WTC11 (cell line): ENCODE results near the gene TMEM120B. TPM values are rescaled to one million over a fixed set of nuclear protein-coding genes. Genes with fewer than 3 reads are reported as not detected.

Experiments
- ATAC-seq: fragments of 200-7000 bp; cut with Tn5 transposase; 2 replicates; pipeline ENCODE4 v1.10.0; 2021; ENCODE audit warnings: mild to moderate bottlenecking, moderate library complexity
- CTCF ChIA-PET: fragments of 300-600 bp; sonication (Branson Sonifier 250); formaldehyde crosslinking; loops from one replicate; lab custom pipeline; 2021; ENCODE audit warnings: antibody characterized with exemption; lab: Charles Lee
- POLR2A ChIA-PET: fragments of 350-600 bp; sonication (Branson Sonifier 250); formaldehyde crosslinking; loops from one replicate; lab custom pipeline; 2021; ENCODE audit warnings: antibody characterized with exemption; lab: Charles Lee
- DNase-seq: peaks from one replicate; pipeline ENCODE4 v3.0.0; 2021; ENCODE audit warnings: low spot score
- H3K27ac Mint-ChIP-seq: 2 replicates; pipeline ENCODE4 v1.8.0; 2021; ENCODE audit warnings: mixed read lengths
- H3K27me3 Mint-ChIP-seq: 2 replicates; pipeline ENCODE4 v1.8.0; 2021; ENCODE audit warnings: low read depth, mild to moderate bottlenecking, moderate library complexity, mixed read lengths
- H3K36me3 Mint-ChIP-seq: 2 replicates; pipeline ENCODE4 v1.8.0; 2021; ENCODE audit warnings: mixed read lengths
- H3K4me1 Mint-ChIP-seq: 2 replicates; pipeline ENCODE4 v1.8.0; 2022; ENCODE audit warnings: mixed read lengths
- H3K4me3 Mint-ChIP-seq: 2 replicates; pipeline ENCODE4 v1.8.0; 2021; ENCODE audit warnings: mild to moderate bottlenecking, moderate library complexity, mixed read lengths
- H3K9me3 Mint-ChIP-seq: 2 replicates; pipeline ENCODE4 v1.8.0; 2021; ENCODE audit warnings: mixed read lengths
- AFF4 ChIP-seq: sonication (generic); formaldehyde crosslinking; IDR thresholded peaks from 2 replicates; pipeline ENCODE4 v1.8.1; 2023; ENCODE audit warnings: mild to moderate bottlenecking, missing genetic modification reagents, borderline replicate concordance
- ARID4B ChIP-seq: sonication (generic); formaldehyde crosslinking; IDR thresholded peaks from 2 replicates; pipeline ENCODE4 v1.8.0; 2023; ENCODE audit warnings: missing genetic modification reagents, mild to moderate bottlenecking, borderline replicate concordance
- ATF3 ChIP-seq: sonication (generic); formaldehyde crosslinking; conservative IDR thresholded peaks from 2 replicates; pipeline ENCODE4 v1.8.1; 2022; ENCODE audit warnings: mild to moderate bottlenecking, missing genetic modification reagents
- CBFB ChIP-seq: sonication (generic); formaldehyde crosslinking; IDR thresholded peaks from 2 replicates; pipeline ENCODE4 v1.8.1; 2022; ENCODE audit warnings: mild to moderate bottlenecking, low read depth, missing genetic modification reagents
- CREB1 ChIP-seq: sonication (generic); formaldehyde crosslinking; IDR thresholded peaks from 2 replicates; pipeline ENCODE4 v1.8.0; 2023; ENCODE audit warnings: mild to moderate bottlenecking, missing genetic modification reagents
- CTCF ChIP-seq: fragments of 200-600 bp; IDR thresholded peaks from 2 replicates; pipeline ENCODE4 v1.8.0; 2022; ENCODE audit warnings: antibody characterized with exemption
- E2F5 ChIP-seq: sonication (generic); formaldehyde crosslinking; IDR thresholded peaks from 2 replicates; pipeline ENCODE4 v1.8.1; 2022; ENCODE audit warnings: mild to moderate bottlenecking, moderate library complexity, missing genetic modification reagents
- ERG ChIP-seq: fragments of 250-450 bp; sonication (Bioruptor Pico); IDR thresholded peaks from 2 replicates; pipeline ENCODE4 v1.8.0; 2021; ENCODE audit warnings: mild to moderate bottlenecking
- ESRRA ChIP-seq: sonication (generic); formaldehyde crosslinking; IDR thresholded peaks from 2 replicates; pipeline ENCODE4 v1.8.1; 2022; ENCODE audit warnings: mild to moderate bottlenecking, missing genetic modification reagents, borderline replicate concordance
- ETV6 ChIP-seq: sonication (generic); formaldehyde crosslinking; IDR thresholded peaks from 2 replicates; pipeline ENCODE4 v1.8.1; 2022; ENCODE audit warnings: mild to moderate bottlenecking, missing genetic modification reagents
- GTF2I ChIP-seq: fragments of 250-450 bp; sonication (Bioruptor Pico); conservative IDR thresholded peaks from 2 replicates; pipeline ENCODE4 v1.4.0; 2021; ENCODE audit warnings: mild to moderate bottlenecking
- IRF2 ChIP-seq: sonication (generic); formaldehyde crosslinking; IDR thresholded peaks from 2 replicates; pipeline ENCODE4 v1.8.0; 2022; ENCODE audit warnings: low read depth, missing genetic modification reagents, borderline replicate concordance
- NR3C1 ChIP-seq: sonication (generic); formaldehyde crosslinking; conservative IDR thresholded peaks from 2 replicates; pipeline ENCODE4 v1.8.1; 2023; ENCODE audit warnings: low read depth, mild to moderate bottlenecking, missing genetic modification reagents
- SMAD3 ChIP-seq: sonication (generic); formaldehyde crosslinking; IDR thresholded peaks from 2 replicates; pipeline ENCODE4 v1.8.0; 2022; ENCODE audit warnings: missing genetic modification reagents, mild to moderate bottlenecking, borderline replicate concordance
- USF2 ChIP-seq: sonication (generic); formaldehyde crosslinking; IDR thresholded peaks from 2 replicates; pipeline ENCODE4 v1.8.1; 2023; ENCODE audit warnings: mild to moderate bottlenecking, missing genetic modification reagents, moderate library complexity
- ZBTB43 ChIP-seq: sonication (generic); formaldehyde crosslinking; IDR thresholded peaks from 2 replicates; pipeline ENCODE4 v1.8.1; 2023; ENCODE audit warnings: mild to moderate bottlenecking, missing genetic modification reagents
- ZNF232 ChIP-seq: sonication (generic); formaldehyde crosslinking; IDR thresholded peaks from 2 replicates; pipeline ENCODE4 v1.8.0; 2022; ENCODE audit warnings: mild to moderate bottlenecking, missing genetic modification reagents
- ZNF512 ChIP-seq: sonication (generic); formaldehyde crosslinking; IDR thresholded peaks from 2 replicates; pipeline ENCODE4 v1.8.1; 2022; ENCODE audit warnings: missing genetic modification reagents, borderline replicate concordance
- total RNA-seq: library from RNA; stranded (reverse); gene quantifications from 3 replicates; pipeline ENCODE4 v1.2.3, GENCODE V29; 2021

The TMEM120B gene
- total RNA-seq, 1 experiment from 2014 or later, result 36.9 TPM

- Mint-ChIP-seq H3K36me3 (peaks cover 19% of the 10 kb centered on the region), H3K4me3 (peak overlapping the region; percentile 87), H3K27me3 (no peaks in the 10 kb centered on the region), H3K4me1 (peaks cover 24% of the 10 kb centered on the region), H3K9me3 (no peaks in the 10 kb centered on the region), H3K27ac (peak overlapping the region; percentile 86)
- peak; percentile 86 for DNase-seq
- CTCF ChIA-PET, result interaction anchor here (0.5 to 11.9 kb wide), 47 partner anchors 10 to 477 kb away, joined by 3 to 532 read pairs (median 4); partner anchors contain the start of genes ANAPC5, B3GNT4, CFAP251 and DIABLO
- POLR2A ChIA-PET, result interaction anchor here (0.6 to 8.7 kb wide), 5 partner anchors 12 to 101 kb away, joined by 3 to 161 read pairs (median 4); partner anchors contain the start of genes PSMD9 and RHOF
- ATAC-seq, result peak; percentile 80
- TF ChIP-seq ETV6 (CRISPR knock-in tag), result no peak
- no peak for TF ChIP-seq AFF4 (CRISPR knock-in tag)
- no peak for TF ChIP-seq ESRRA (CRISPR knock-in tag)
- no peak for TF ChIP-seq IRF2 (CRISPR knock-in tag)
- no peak for TF ChIP-seq E2F5 (CRISPR knock-in tag)
- TF ChIP-seq ERG (CRISPR knock-in tag), result no peak
- TF ChIP-seq SMAD3 (CRISPR knock-in tag), result no peak
- peak; percentile 100 for TF ChIP-seq GTF2I (CRISPR knock-in tag)
- 0 out of 2 replicates have a peak, but pooled peaks have one; percentile 15 for TF ChIP-seq CTCF
- no peak for TF ChIP-seq USF2 (CRISPR knock-in tag)
- TF ChIP-seq ARID4B (CRISPR knock-in tag), result no peak
- TF ChIP-seq ZNF232 (CRISPR knock-in tag), result 0 out of 2 replicates have a peak, but pooled peaks have one; percentile 35
- no peak for TF ChIP-seq ZBTB43
- TF ChIP-seq CBFB (CRISPR knock-in tag), result no peak
- no peak for TF ChIP-seq ZNF512 (CRISPR knock-in tag)
- TF ChIP-seq CREB1 (CRISPR knock-in tag), result 0 out of 2 replicates have a peak, but pooled peaks have one; percentile 47
- TF ChIP-seq NR3C1 (CRISPR knock-in tag), result no peak
- TF ChIP-seq ATF3 (CRISPR knock-in tag), result no peak
These were observed 99.8 kb downstream of the TMEM120B start for GRCh38 chr12:121812320-121812871.
